Neural progenitor cell (in vitro differentiated cells): ENCODE results near the gene FEV. TPM values are rescaled to one million over a fixed set of nuclear protein-coding genes. Genes with fewer than 3 reads are reported as not detected.

Experiments
- DNase-seq: peaks from one replicate; pipeline ENCODE4 v3.0.0-alpha.2; 2016; ENCODE audit warnings: low spot score
- H2AFZ ChIP-seq: fragments of 200-600 bp; sonication (generic); replicated peaks from 2 replicates; pipeline ENCODE4 v1.6.1; 2016; ENCODE audit warnings: antibody characterized with exemption
- H3F3A ChIP-seq: fragments of 200-600 bp; sonication (generic); 2 replicates; pipeline ENCODE4 v1.6.1; 2016; ENCODE audit warnings: antibody characterized with exemption, low read depth
- H3K27ac ChIP-seq: fragments of 200-600 bp; sonication (generic); 2 replicates; pipeline ENCODE4 v1.5.1; 2016; ENCODE audit warnings: mild to moderate bottlenecking
- H3K27me3 ChIP-seq: fragments of 200-600 bp; sonication (generic); 2 replicates; pipeline ENCODE4 v1.6.1; 2016; ENCODE audit warnings: mild to moderate bottlenecking, moderate library complexity
- H3K36me3 ChIP-seq: fragments of 200-600 bp; sonication (generic); 2 replicates; pipeline ENCODE4 v1.5.1; 2016
- H3K4me1 ChIP-seq: fragments of 200-600 bp; sonication (generic); 2 replicates; pipeline ENCODE4 v1.6.1; 2016; ENCODE audit warnings: mixed run types
- H3K4me2 ChIP-seq: fragments of 200-600 bp; sonication (generic); 2 replicates; pipeline ENCODE4 v1.6.1; 2016
- H3K4me3 ChIP-seq: fragments of 200-600 bp; sonication (generic); 2 replicates; pipeline ENCODE4 v1.5.1; 2016
- H3K79me2 ChIP-seq: fragments of 200-600 bp; sonication (generic); 2 replicates; pipeline ENCODE4 v1.6.1; 2016; ENCODE audit warnings: low read depth
- H3K9ac ChIP-seq: fragments of 200-600 bp; sonication (generic); 2 replicates; pipeline ENCODE4 v1.6.1; 2016
- H3K9me3 ChIP-seq: fragments of 200-600 bp; sonication (generic); 2 replicates; pipeline ENCODE4 v1.5.1; 2016; ENCODE audit warnings: low read depth
- H4K20me1 ChIP-seq: fragments of 200-600 bp; sonication (generic); 2 replicates; pipeline ENCODE4 v1.6.1; 2016; ENCODE audit warnings: low read depth
- H3K27ac Mint-ChIP-seq: 3 replicates; pipeline ENCODE4 v1.8.0; 2021; ENCODE audit warnings: mixed read lengths
- H3K27me3 Mint-ChIP-seq: 2 replicates; pipeline ENCODE4 v1.8.0; 2022; ENCODE audit warnings: low read depth, mild to moderate bottlenecking, inconsistent platforms, moderate library complexity, mixed read lengths; ENCODE audit not compliant: insufficient read depth
- H3K36me3 Mint-ChIP-seq: 3 replicates; pipeline ENCODE4 v1.8.0; 2021; ENCODE audit warnings: mixed read lengths
- H3K4me1 Mint-ChIP-seq: 3 replicates; pipeline ENCODE4 v1.8.0; 2021; ENCODE audit warnings: mixed read lengths
- H3K4me3 Mint-ChIP-seq: 3 replicates; pipeline ENCODE4 v1.8.0; 2021; ENCODE audit warnings: mild to moderate bottlenecking, moderate library complexity, mixed read lengths
- H3K9me3 Mint-ChIP-seq: 3 replicates; pipeline ENCODE4 v1.8.0; 2020; ENCODE audit warnings: mixed read lengths
- EZH2 ChIP-seq: fragments of 200-600 bp; sonication (generic); IDR thresholded peaks from 2 replicates; pipeline ENCODE4 v1.6.1; 2017; ENCODE audit warnings: antibody characterized with exemption, mild to moderate bottlenecking, moderate library complexity
- EZH2phosphoT487 ChIP-seq: fragments of 200-600 bp; sonication (generic); IDR thresholded peaks from 2 replicates; pipeline ENCODE4 v1.6.1; 2017; ENCODE audit warnings: antibody characterized with exemption
- total RNA-seq: library from RNA; depleted of rRNA; stranded (reverse); fragments of >200 nt; gene quantifications from 2 replicates; pipeline ENCODE4 v1.2.3, GENCODE V29; 2015; ENCODE audit warnings: low replicate concordance
- TF ChIP-seq, protein P1 (sequence below): fragments of 200-600 bp; sonication (generic); IDR thresholded peaks from 2 replicates; pipeline ENCODE4 v1.5.1; 2017; ENCODE audit warnings: antibody characterized with exemption, mild to moderate bottlenecking

Gene FEV
- total RNA-seq, 1 donor from 2014 or later: not detected

DNA sequence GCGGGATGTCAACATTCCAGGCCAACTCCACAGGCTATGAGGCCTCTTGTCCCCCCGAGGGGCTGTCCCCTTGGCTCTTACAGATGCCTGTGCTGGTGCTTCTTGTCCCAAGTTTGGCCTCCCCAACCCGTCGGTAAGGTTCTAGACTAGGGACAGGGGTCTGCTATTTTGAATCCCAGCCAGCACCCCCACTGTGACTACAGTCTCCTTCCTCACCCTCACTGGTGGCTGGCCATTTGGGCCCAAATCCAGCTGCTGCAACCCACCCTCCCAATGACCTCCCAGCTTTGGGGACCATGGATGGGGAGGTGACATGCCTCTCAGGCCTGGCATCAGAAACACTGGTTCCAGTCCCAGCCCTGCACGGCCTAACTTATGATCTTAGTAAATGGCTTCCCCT, 37.6 kb upstream of the FEV start:
- H3K9me3 Mint-ChIP-seq: no peaks in the 10 kb centered on the region

DNA sequence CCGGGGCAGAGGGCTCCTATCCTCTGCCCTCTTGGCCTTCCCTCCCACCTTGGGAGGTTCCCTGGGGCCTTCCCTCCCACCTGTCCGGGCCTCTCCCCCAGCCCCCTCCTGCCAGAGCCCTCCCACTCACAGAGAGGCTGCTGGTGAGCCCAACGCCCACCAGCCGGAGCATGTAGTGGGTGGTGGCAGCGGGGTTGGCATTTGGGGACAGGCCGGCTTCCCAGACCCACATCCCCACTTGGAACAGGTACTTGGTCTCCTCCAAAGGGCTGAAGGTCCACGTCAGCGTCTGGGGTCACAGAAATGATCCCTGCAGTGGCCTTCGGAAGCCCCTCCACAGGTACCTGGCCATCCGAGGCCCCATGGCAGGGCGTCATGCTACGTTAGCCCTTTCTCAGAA, 37.1 kb upstream of the FEV start:
- H3K27me3 ChIP-seq: peaks cover 25% of the 10 kb centered on the region
- Mint-ChIP-seq H3K36me3 (no peaks in the 10 kb centered on the region), H3K27me3 (peaks cover 6% of the 10 kb centered on the region), H3K4me3 (no peak overlapping the region), H3K4me1 (peaks cover 2% of the 10 kb centered on the region), H3K9me3 (no peaks in the 10 kb centered on the region), H3K27ac (no peak overlapping the region)
- no peak overlapping the region for H3K27ac ChIP-seq
- H3K4me2 ChIP-seq: no peak overlapping the region
- no peak for DNase-seq
- H3K9ac ChIP-seq: no peak overlapping the region
- no peaks in the 10 kb centered on the region for H3F3A ChIP-seq
- H3K9me3 ChIP-seq: no peaks in the 10 kb centered on the region
- no peak overlapping the region for H3K4me3 ChIP-seq
- TF ChIP-seq EZH2: no peak
- TF ChIP-seq, protein P1, sequence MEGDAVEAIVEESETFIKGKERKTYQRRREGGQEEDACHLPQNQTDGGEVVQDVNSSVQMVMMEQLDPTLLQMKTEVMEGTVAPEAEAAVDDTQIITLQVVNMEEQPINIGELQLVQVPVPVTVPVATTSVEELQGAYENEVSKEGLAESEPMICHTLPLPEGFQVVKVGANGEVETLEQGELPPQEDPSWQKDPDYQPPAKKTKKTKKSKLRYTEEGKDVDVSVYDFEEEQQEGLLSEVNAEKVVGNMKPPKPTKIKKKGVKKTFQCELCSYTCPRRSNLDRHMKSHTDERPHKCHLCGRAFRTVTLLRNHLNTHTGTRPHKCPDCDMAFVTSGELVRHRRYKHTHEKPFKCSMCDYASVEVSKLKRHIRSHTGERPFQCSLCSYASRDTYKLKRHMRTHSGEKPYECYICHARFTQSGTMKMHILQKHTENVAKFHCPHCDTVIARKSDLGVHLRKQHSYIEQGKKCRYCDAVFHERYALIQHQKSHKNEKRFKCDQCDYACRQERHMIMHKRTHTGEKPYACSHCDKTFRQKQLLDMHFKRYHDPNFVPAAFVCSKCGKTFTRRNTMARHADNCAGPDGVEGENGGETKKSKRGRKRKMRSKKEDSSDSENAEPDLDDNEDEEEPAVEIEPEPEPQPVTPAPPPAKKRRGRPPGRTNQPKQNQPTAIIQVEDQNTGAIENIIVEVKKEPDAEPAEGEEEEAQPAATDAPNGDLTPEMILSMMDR: no peak
- TF ChIP-seq EZH2phosphoT487: no peak
- H3K4me1 ChIP-seq: peaks cover 3% of the 10 kb centered on the region
- H3K79me2 ChIP-seq: no peaks in the 10 kb centered on the region
- no peak overlapping the region for H2AFZ ChIP-seq
- no peaks in the 10 kb centered on the region for H4K20me1 ChIP-seq
- no peaks in the 10 kb centered on the region for H3K36me3 ChIP-seq

More for the DNA sequence above, 37.6 kb upstream of the FEV start:
- no peak overlapping the region for H3K27ac ChIP-seq
- no peak overlapping the region for H3K4me3 Mint-ChIP-seq
- H3K4me1 Mint-ChIP-seq: peaks cover 2% of the 10 kb centered on the region
- H4K20me1 ChIP-seq: no peaks in the 10 kb centered on the region
- no peaks in the 10 kb centered on the region for H3K79me2 ChIP-seq
- H3K4me1 ChIP-seq: peaks cover 3% of the 10 kb centered on the region
- H3K9ac ChIP-seq: no peak overlapping the region
- no peak overlapping the region for H3K4me2 ChIP-seq
- H3K36me3 Mint-ChIP-seq: no peaks in the 10 kb centered on the region
- H3K36me3 ChIP-seq: no peaks in the 10 kb centered on the region
- peaks cover 25% of the 10 kb centered on the region for H3K27me3 ChIP-seq
- no peak for DNase-seq
- no peak for TF ChIP-seq EZH2
- no peak for TF ChIP-seq EZH2phosphoT487
- TF ChIP-seq, protein P1: no peak
- H3F3A ChIP-seq: no peaks in the 10 kb centered on the region
- no peak overlapping the region for H3K4me3 ChIP-seq
- no peak overlapping the region for H3K27ac Mint-ChIP-seq
- H3K9me3 ChIP-seq: no peaks in the 10 kb centered on the region
- H3K27me3 Mint-ChIP-seq: peaks cover 6% of the 10 kb centered on the region
- no peak overlapping the region for H2AFZ ChIP-seq

DNA sequence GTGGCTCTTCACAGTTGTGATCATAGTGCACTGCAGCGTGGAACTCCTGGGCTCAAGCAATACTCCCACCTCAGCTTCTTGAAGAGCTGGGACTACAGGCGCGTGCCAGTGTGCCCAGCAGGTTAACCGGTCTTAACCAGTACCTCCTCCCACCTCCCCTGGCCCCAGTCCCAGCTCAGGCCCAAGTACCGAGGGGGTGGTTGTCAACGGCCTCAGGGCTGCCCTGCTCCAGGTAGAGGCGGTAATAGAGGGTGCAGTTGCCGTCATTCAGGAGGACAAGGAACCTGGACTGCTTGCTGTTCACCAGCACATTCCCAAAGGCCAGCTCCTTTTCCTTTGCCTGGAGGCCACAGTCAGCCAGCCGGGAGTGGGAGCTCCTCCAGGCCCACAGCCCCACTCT, 36.6 kb upstream of the FEV start:
- Histone ChIP-seq H3K9ac (no peak overlapping the region), H3K4me3 (no peak overlapping the region), H3F3A (no peaks in the 10 kb centered on the region), H3K9me3 (no peaks in the 10 kb centered on the region), H3K4me2 (no peak overlapping the region), H3K36me3 (no peaks in the 10 kb centered on the region), H3K27ac (no peak overlapping the region), H3K4me1 (peaks cover 3% of the 10 kb centered on the region), H2AFZ (no peak overlapping the region), H3K27me3 (peaks cover 25% of the 10 kb centered on the region), H4K20me1 (no peaks in the 10 kb centered on the region), H3K79me2 (no peaks in the 10 kb centered on the region)
- peaks cover 2% of the 10 kb centered on the region for H3K4me1 Mint-ChIP-seq
- TF ChIP-seq EZH2phosphoT487: no peak
- TF ChIP-seq, protein P1: no peak
- TF ChIP-seq EZH2: no peak
- no peak overlapping the region for H3K27ac Mint-ChIP-seq
- no peak overlapping the region for H3K4me3 Mint-ChIP-seq
- DNase-seq: no peak
- H3K36me3 Mint-ChIP-seq: no peaks in the 10 kb centered on the region
- peaks cover 7% of the 10 kb centered on the region for H3K27me3 Mint-ChIP-seq
- H3K9me3 Mint-ChIP-seq: no peaks in the 10 kb centered on the region
